ENCODE results near the gene GPATCH8.

- TF ChIP-seq, protein P1, sequence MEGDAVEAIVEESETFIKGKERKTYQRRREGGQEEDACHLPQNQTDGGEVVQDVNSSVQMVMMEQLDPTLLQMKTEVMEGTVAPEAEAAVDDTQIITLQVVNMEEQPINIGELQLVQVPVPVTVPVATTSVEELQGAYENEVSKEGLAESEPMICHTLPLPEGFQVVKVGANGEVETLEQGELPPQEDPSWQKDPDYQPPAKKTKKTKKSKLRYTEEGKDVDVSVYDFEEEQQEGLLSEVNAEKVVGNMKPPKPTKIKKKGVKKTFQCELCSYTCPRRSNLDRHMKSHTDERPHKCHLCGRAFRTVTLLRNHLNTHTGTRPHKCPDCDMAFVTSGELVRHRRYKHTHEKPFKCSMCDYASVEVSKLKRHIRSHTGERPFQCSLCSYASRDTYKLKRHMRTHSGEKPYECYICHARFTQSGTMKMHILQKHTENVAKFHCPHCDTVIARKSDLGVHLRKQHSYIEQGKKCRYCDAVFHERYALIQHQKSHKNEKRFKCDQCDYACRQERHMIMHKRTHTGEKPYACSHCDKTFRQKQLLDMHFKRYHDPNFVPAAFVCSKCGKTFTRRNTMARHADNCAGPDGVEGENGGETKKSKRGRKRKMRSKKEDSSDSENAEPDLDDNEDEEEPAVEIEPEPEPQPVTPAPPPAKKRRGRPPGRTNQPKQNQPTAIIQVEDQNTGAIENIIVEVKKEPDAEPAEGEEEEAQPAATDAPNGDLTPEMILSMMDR (IDR thresholded peaks at IDR 0.05) = no peak
- TF ChIP-seq POLR2A (IDR thresholded peaks at IDR 0.05) (no peak), POLR2AphosphoS5 (IDR thresholded peaks at IDR 0.05) (no peak), EP300 (IDR thresholded peaks at IDR 0.05) (no peak)
Measured at GRCh38 chr17:44549686-44550085, 46.5 kb upstream of the GPATCH8 start.
